Measurements from ENCODE around the gene RNF144A. TPM values are rescaled to one million over a fixed set of nuclear protein-coding genes. Genes with fewer than 3 reads are reported as not detected.

RNF144A gene
- total RNA-seq, 6 experiments from 2014 or later, result 1.2 to 3.2 (median 2.0) TPM

DNA sequence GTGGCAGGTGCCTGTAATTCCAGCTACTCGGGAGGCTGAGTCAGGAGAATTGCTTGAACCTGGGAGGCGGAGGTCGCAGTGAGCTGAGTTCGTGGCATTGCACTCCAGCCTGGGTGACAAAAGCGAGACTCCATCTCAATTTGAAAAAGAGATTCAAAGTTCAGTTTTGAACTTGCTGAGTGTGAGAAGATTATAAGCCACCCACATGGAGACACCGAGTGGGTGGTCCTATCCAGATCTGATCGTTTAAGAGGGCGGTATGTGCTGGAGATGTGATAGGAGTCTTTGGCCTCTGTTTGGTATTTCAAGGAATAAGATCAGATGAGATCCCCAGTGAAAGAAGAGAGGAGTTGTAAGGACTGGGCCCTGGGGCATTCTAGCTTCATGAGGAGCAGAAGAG is 25.6 kb downstream of the RNF144A start:
- Histone ChIP-seq H3K9me3 (no peaks in the 10 kb centered on the region), H3K27me3 (no peaks in the 10 kb centered on the region), H3K36me3 (no peaks in the 10 kb centered on the region), H3K27ac (no peak overlapping the region), H3K4me3 (no peak overlapping the region), H3K4me1 (no peaks in the 10 kb centered on the region)
- DNase-seq (no peak), ATAC-seq (no peak)
- intact Hi-C loops (cut with DNase I), result no loop called here
- no peak for TF ChIP-seq POLR2A (IDR thresholded peaks at IDR 0.05)
- TF ChIP-seq, protein P1, sequence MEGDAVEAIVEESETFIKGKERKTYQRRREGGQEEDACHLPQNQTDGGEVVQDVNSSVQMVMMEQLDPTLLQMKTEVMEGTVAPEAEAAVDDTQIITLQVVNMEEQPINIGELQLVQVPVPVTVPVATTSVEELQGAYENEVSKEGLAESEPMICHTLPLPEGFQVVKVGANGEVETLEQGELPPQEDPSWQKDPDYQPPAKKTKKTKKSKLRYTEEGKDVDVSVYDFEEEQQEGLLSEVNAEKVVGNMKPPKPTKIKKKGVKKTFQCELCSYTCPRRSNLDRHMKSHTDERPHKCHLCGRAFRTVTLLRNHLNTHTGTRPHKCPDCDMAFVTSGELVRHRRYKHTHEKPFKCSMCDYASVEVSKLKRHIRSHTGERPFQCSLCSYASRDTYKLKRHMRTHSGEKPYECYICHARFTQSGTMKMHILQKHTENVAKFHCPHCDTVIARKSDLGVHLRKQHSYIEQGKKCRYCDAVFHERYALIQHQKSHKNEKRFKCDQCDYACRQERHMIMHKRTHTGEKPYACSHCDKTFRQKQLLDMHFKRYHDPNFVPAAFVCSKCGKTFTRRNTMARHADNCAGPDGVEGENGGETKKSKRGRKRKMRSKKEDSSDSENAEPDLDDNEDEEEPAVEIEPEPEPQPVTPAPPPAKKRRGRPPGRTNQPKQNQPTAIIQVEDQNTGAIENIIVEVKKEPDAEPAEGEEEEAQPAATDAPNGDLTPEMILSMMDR (IDR thresholded peaks at IDR 0.05), result no peak
- WGBS (ENCODE audit: insufficient coverage, low coverage, low lambda C conversion rate, missing lambda C conversion rate), result 82% methylated on average over 8 of the region's 8 CpGs

DNA sequence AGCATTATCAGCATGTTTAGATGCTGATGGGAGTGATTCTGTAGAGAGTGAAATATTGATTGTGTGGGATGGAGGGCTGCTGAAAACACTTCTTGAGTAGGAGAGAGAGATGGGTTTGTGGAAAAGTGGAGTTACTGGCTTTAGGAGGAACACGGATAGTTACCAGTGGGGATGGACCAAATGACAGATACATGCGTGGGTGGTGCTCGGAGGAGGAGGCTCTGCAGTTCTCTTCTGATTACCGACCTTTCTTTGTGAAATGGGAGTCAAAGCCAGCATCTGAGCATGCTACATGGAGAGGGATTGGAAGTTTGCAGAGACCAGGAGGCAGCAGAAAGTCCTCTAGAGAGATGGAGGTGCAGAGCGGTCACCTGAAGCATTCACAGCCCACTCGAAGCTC is 26.3 kb downstream of the RNF144A start:
- H3K4me1 ChIP-seq, result no peaks in the 10 kb centered on the region
- intact Hi-C loops (cut with DNase I), result no loop called here
- no peaks in the 10 kb centered on the region for H3K9me3 ChIP-seq
- H3K4me3 ChIP-seq, result no peak overlapping the region
- TF ChIP-seq, protein P1 (IDR thresholded peaks at IDR 0.05), result no peak
- TF ChIP-seq POLR2A (IDR thresholded peaks at IDR 0.05), result no peak
- no peak overlapping the region for H3K27ac ChIP-seq
- H3K36me3 ChIP-seq, result no peaks in the 10 kb centered on the region
- H3K27me3 ChIP-seq, result no peaks in the 10 kb centered on the region
- DNase-seq (no peak), ATAC-seq (no peak)
- WGBS (ENCODE audit: insufficient coverage, low coverage, low lambda C conversion rate, missing lambda C conversion rate), result 96% methylated on average over 4 of the region's 6 CpGs

DNA sequence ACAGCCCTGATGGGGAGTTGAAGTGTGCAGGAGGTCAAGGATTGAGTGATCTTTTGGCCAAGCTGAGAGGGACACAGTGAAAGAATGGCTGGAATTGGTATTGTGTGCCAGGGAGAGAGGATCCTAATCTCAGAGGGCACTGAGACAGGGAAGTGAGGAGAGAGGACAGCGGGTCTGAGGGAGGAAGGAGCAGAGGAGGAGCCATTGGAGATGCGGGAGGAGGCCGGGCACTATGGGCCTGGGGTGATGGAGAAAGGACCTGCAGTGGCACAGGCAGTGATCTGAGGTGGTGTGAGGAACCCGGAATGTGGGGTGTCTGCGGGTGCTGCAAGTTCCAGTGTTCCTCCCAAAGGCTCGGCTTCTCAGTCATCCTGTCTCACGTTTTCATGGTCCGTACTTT is 26.8 kb downstream of the RNF144A start:
- ATAC-seq (no peak), DNase-seq (no peak)
- intact Hi-C loops (cut with DNase I), result no loop called here
- Histone ChIP-seq H3K4me3 (no peak overlapping the region), H3K9me3 (no peaks in the 10 kb centered on the region), H3K36me3 (no peaks in the 10 kb centered on the region), H3K4me1 (no peaks in the 10 kb centered on the region), H3K27me3 (no peaks in the 10 kb centered on the region), H3K27ac (no peak overlapping the region)
- 100% methylated on average over 4 of the region's 8 CpGs for WGBS (ENCODE audit: insufficient coverage, low coverage, low lambda C conversion rate, missing lambda C conversion rate)
- TF ChIP-seq POLR2A (IDR thresholded peaks at IDR 0.05), result no peak
- TF ChIP-seq, protein P1 (IDR thresholded peaks at IDR 0.05), result no peak

DNA sequence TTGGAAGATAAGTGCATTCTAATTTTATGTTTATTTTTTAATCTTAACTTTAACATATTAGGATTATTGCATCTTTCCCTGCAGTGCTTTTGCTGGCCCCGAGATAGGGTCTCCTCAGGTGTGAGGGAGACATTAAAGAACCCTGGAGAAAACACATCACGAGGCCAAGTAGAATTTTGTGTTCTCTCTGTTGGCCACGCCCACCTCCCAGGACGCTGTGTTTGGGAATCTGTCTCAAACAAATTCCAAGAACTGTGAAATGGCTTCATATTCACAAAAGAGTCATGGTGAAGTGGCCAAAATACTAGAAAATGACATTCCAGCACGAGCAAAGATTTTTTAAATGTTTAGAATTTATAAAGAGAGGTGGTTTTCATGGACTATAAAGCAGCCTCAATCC is 27.3 kb downstream of the RNF144A start:
- H3K27ac ChIP-seq, result no peak overlapping the region
- intact Hi-C loops (cut with DNase I), result no loop called here

More for the DNA sequence above, 27.3 kb downstream of the RNF144A start:
- TF ChIP-seq, protein P1 (IDR thresholded peaks at IDR 0.05), result no peak
- no peak for TF ChIP-seq POLR2A (IDR thresholded peaks at IDR 0.05)
- Histone ChIP-seq H3K4me3 (no peak overlapping the region), H3K27me3 (no peaks in the 10 kb centered on the region), H3K4me1 (no peaks in the 10 kb centered on the region), H3K9me3 (no peaks in the 10 kb centered on the region), H3K36me3 (no peaks in the 10 kb centered on the region)
- 93% methylated on average over 4 of the region's 5 CpGs for WGBS (ENCODE audit: insufficient coverage, low coverage, low lambda C conversion rate, missing lambda C conversion rate)
- DNase-seq (no peak), ATAC-seq (no peak)

All from right lobe of liver (tissue), 6 donors.